ENCODE measurements around the gene PCNX1. TPM values are rescaled to one million over a fixed set of nuclear protein-coding genes. Genes with fewer than 3 reads are reported as not detected.

Gene PCNX1
- polyA plus RNA-seq, 1 donor = 43.9 TPM

DNA sequence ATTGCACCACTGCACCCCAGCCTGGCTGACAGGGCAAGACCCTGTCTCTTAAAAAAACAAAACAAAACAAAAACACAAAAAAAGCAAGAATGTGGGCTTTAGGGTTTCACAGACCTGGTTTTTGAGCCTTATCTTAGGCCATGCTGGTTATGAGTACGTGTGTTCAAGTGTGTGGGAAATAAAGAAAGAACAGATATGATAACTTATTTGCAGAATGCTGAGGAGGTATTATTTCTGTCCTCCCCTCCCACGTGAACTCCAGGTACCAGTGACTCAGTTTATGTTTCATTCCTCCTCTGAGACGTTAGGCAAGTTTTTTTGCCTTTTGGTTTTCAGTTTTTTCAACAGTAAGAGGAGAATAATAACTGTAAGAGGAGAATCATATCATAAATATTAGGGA lies 49.3 kb downstream of the PCNX1 start:
- no CpG with 5 or more reads among the region's 3 CpGs for WGBS (ENCODE audit: insufficient coverage, low lambda C conversion rate)

DNA sequence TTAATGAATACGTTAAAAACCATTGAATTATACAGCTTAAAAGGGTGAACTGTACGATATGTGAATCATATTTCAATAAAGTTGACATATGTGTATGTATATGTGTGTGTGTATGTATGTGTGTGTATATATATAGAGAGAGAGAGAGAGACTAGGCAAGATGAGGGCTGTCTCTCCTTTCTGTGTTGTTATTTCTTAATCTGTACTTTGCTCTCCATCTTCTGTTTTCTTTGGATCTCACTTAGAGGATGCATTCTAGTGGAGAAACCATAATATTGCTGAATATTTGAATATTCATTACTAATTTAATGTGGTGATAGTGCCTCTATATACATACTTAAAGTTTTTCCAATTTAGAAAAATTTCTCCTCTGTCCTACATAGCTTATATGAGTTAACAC lies 50.5 kb downstream of the PCNX1 start:
- WGBS (ENCODE audit: insufficient coverage, low lambda C conversion rate) = 100% methylated on average over 2 of the region's 2 CpGs
- Histone ChIP-seq H3K4me1 (ENCODE audit: control insufficient read depth, insufficient read depth, low read length) (no peaks in the 10 kb centered on the region), H3K36me3 (ENCODE audit: control insufficient read depth, insufficient read depth, low read length) (peaks cover 6% of the 10 kb centered on the region), H3K27me3 (ENCODE audit: control insufficient read depth, insufficient read depth, low read length) (no peaks in the 10 kb centered on the region), H3K4me3 (ENCODE audit: low read length) (no peak overlapping the region), H3K9me3 (ENCODE audit: control insufficient read depth, low read depth, low read length) (no peaks in the 10 kb centered on the region), H3K27ac (ENCODE audit: low read length) (no peak overlapping the region)
- DNase-seq = no peak

More for the DNA sequence above, 49.3 kb downstream of the PCNX1 start:
- no peaks in the 10 kb centered on the region for H3K9me3 ChIP-seq (ENCODE audit: control insufficient read depth, low read depth, low read length)
- H3K4me3 ChIP-seq (ENCODE audit: low read length) = no peak overlapping the region
- no peaks in the 10 kb centered on the region for H3K4me1 ChIP-seq (ENCODE audit: control insufficient read depth, insufficient read depth, low read length)
- H3K36me3 ChIP-seq (ENCODE audit: control insufficient read depth, insufficient read depth, low read length) = peaks cover 2% of the 10 kb centered on the region
- no peak overlapping the region for H3K27ac ChIP-seq (ENCODE audit: low read length)
- H3K27me3 ChIP-seq (ENCODE audit: control insufficient read depth, insufficient read depth, low read length) = no peaks in the 10 kb centered on the region
- no peak for DNase-seq

DNA sequence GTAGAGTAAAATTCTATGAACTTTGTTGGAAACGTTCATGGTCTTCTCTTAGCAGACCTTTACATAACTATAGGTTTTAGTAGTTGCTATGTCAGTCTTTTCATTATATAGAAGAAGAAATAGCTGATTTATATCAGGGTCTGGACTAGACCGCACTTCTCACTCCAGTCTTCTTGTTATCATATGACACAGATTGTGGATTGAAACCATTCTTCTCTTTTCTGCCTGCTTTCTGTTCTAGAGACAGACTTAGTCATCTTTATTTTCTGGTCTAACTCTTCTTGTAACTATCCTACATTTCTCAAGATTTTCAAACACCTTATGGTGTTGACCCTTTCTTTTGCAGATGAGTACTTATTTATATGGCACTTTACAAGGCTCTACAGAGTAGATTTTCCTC lies 55.7 kb downstream of the PCNX1 start:
- no CpG with 5 or more reads among the region's 2 CpGs for WGBS (ENCODE audit: insufficient coverage, low lambda C conversion rate)
- no peak for DNase-seq

DNA sequence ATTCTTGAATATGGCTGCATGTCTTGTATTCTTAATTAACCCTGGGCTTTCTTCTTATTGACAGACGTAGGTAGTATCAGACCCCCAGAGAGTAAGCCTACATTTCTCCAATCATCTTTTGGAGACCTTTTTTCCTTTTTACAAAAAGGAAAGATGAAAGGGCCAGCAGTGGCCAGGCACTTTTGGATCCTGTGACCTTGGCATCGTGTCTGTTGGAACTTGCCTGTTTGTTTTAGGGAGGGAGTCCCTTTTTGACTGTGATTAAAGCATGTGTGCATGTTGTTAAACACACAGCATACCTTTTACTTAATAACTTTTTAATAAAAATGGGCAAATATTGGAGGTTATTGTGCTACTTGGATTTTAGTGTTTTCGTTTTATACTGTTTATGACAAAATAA lies 57.2 kb downstream of the PCNX1 start:
- no peak overlapping the region for H3K27ac ChIP-seq (ENCODE audit: low read length)
- no peak for DNase-seq
- H3K36me3 ChIP-seq (ENCODE audit: control insufficient read depth, insufficient read depth, low read length) = peaks cover 10% of the 10 kb centered on the region
- H3K4me1 ChIP-seq (ENCODE audit: control insufficient read depth, insufficient read depth, low read length) = no peaks in the 10 kb centered on the region
- H3K9me3 ChIP-seq (ENCODE audit: control insufficient read depth, low read depth, low read length) = no peaks in the 10 kb centered on the region
- 83% methylated on average over 3 of the region's 3 CpGs for WGBS (ENCODE audit: insufficient coverage, low lambda C conversion rate)
- no peaks in the 10 kb centered on the region for H3K27me3 ChIP-seq (ENCODE audit: control insufficient read depth, insufficient read depth, low read length)
- H3K4me3 ChIP-seq (ENCODE audit: low read length) = no peak overlapping the region

More for the DNA sequence above, 55.7 kb downstream of the PCNX1 start:
- H3K27me3 ChIP-seq (ENCODE audit: control insufficient read depth, insufficient read depth, low read length) = no peaks in the 10 kb centered on the region
- H3K4me3 ChIP-seq (ENCODE audit: low read length) = no peak overlapping the region
- peaks cover 10% of the 10 kb centered on the region for H3K36me3 ChIP-seq (ENCODE audit: control insufficient read depth, insufficient read depth, low read length)
- H3K27ac ChIP-seq (ENCODE audit: low read length) = no peak overlapping the region
- H3K9me3 ChIP-seq (ENCODE audit: control insufficient read depth, low read depth, low read length) = no peaks in the 10 kb centered on the region
- no peaks in the 10 kb centered on the region for H3K4me1 ChIP-seq (ENCODE audit: control insufficient read depth, insufficient read depth, low read length)

DNA sequence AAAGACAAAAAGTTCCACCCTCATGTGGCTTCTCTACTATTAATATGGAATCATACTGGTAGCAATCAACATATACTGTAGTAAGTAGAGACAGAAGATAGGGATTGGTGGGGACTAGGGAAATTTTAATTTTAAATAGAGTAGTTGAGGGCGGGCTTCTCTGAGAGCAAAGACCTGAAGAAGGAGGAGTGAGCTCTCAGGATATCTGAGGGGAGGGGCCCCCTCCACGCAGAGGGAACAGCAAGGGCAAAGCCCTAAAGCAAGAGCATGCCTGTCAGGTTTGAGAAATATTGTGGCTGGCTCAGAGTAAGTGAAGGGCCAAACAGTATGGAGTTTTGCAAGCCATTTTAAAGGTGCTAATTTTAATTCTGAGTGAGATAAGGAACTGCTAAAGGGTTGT lies 64.3 kb downstream of the PCNX1 start:
- WGBS (ENCODE audit: insufficient coverage, low lambda C conversion rate) = 60% methylated on average over 1 of the region's 2 CpGs

DNA sequence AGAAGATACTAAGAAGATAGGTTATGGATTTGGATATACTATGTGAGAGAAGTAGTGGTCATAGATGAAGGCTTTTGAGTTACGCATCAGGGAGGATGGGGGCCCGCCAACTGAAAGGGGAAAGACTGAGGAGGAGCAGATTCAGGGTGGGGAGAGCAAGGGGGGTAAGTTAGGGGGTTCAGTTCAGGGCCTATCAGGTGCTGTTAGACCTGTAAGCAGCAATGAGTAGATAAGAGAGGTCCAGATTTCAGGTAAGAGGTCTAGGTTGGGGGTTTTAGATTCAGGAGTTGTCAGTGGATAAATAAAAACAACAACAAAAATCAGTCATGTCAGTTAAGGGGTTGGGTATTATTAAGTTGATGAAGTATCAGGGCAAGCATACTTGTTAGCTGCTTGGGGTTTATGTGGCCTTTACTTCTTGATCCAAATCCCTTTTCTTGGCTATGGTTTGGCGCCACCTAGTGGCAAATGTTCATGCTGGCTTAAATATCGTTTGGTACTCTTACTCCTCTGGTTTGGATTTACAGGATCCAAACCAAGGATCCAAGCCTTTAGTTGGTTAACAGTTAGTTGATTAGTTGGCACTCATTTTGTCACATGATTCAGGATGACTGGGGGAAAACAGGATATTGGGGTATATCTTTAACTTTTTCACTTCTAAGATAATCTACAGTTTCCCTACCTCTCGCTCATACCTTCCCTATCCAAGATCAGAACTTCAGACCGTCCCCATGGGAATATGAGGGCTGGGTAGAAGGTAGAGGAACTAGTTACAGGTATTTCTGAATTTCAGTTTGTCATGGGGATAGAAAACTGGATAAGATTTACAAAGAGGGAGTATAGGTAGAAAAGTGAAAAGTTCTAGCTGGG lies 65.1 kb downstream of the PCNX1 start:
- Histone ChIP-seq H3K9me3 (ENCODE audit: control insufficient read depth, low read depth, low read length) (no peaks in the 10 kb centered on the region), H3K4me3 (ENCODE audit: low read length) (no peak overlapping the region), H3K27me3 (ENCODE audit: control insufficient read depth, insufficient read depth, low read length) (no peaks in the 10 kb centered on the region), H3K4me1 (ENCODE audit: control insufficient read depth, insufficient read depth, low read length) (no peaks in the 10 kb centered on the region), H3K27ac (ENCODE audit: low read length) (no peak overlapping the region), H3K36me3 (ENCODE audit: control insufficient read depth, insufficient read depth, low read length) (peaks cover 18% of the 10 kb centered on the region)
- WGBS (ENCODE audit: insufficient coverage, low lambda C conversion rate) = 80% methylated on average over 2 of the region's 6 CpGs
- peak; percentile 61 to 74 for DNase-seq

More for the DNA sequence above, 64.3 kb downstream of the PCNX1 start:
- H3K36me3 ChIP-seq (ENCODE audit: control insufficient read depth, insufficient read depth, low read length) = peaks cover 12% of the 10 kb centered on the region
- no peaks in the 10 kb centered on the region for H3K9me3 ChIP-seq (ENCODE audit: control insufficient read depth, low read depth, low read length)
- no peak for DNase-seq
- H3K27ac ChIP-seq (ENCODE audit: low read length) = no peak overlapping the region
- no peaks in the 10 kb centered on the region for H3K27me3 ChIP-seq (ENCODE audit: control insufficient read depth, insufficient read depth, low read length)
- H3K4me1 ChIP-seq (ENCODE audit: control insufficient read depth, insufficient read depth, low read length) = no peaks in the 10 kb centered on the region
- H3K4me3 ChIP-seq (ENCODE audit: low read length) = no peak overlapping the region

DNA sequence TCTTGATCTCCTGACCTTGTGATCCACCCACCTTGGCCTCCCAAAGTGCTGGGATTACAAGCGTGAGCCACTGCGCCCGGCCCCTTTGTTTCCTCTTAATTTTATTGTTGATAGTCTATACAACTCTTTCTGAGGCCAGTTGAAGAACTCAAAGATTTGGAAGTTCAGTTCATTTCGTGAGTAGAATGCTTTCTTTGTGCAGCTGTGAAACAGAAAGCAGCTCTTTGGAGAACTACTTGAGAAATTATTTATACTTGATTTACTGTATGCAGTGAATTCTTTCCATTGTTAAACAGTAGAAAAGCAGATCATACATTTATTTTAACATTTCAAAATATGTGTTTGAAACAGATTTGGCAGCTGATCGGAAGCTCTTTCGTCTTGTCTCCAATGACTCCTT lies 69.3 kb downstream of the PCNX1 start:
- WGBS (ENCODE audit: insufficient coverage, low lambda C conversion rate) = 93% methylated on average over 2 of the region's 6 CpGs
- Histone ChIP-seq H3K27ac (ENCODE audit: low read length) (no peak overlapping the region), H3K27me3 (ENCODE audit: control insufficient read depth, insufficient read depth, low read length) (no peaks in the 10 kb centered on the region), H3K4me1 (ENCODE audit: control insufficient read depth, insufficient read depth, low read length) (no peaks in the 10 kb centered on the region), H3K36me3 (ENCODE audit: control insufficient read depth, insufficient read depth, low read length) (peaks cover 25% of the 10 kb centered on the region), H3K4me3 (ENCODE audit: low read length) (no peak overlapping the region), H3K9me3 (ENCODE audit: control insufficient read depth, low read depth, low read length) (no peaks in the 10 kb centered on the region)
- DNase-seq = no peak

DNA sequence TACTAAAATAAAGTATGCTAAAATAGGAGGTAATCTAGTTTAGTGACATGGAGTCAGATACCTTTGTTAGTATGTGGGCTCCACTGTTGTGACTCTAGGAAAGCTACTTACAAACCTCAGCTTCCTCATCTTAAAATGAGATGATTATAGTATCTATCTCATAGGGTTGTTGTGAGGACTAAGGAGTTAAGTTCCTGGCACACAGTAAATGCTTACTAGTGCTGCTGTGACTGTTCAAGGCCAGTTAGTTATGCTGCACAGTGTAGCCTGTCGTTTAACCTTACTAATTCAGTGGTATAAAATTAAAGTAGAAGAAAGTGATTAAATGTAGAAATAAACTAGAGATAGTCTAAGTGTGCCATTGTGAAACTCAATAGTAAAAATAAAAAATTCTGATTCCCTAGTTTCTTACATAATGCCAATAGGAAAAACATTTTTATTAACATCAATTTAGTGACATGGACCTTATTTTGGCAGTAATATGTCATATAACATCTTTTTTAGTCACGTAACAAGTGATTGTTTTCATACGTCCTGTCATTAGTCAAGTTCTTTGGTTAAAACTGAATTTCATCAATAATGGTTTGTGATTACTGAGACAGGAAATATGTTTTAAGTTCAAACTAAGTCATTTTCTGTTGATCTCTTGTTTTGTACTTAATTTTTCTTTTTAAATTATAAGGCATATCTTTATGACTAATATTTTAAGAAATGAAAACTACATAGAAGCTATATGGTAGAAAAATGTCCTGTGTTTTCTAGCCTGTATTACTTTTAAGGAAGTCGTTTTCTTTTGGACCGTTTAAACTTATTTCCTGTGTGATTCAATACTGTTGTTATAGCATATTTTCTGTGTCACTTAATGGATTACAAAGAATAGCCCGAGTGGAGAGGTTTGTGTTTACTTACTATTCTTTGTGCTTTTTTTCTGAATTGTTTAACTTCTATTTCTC lies 74.0 kb downstream of the PCNX1 start:
- H3K36me3 ChIP-seq (ENCODE audit: control insufficient read depth, insufficient read depth, low read length) = peaks cover 20% of the 10 kb centered on the region
- no peak overlapping the region for H3K27ac ChIP-seq (ENCODE audit: low read length)
- no peak overlapping the region for H3K4me3 ChIP-seq (ENCODE audit: low read length)
- H3K9me3 ChIP-seq (ENCODE audit: control insufficient read depth, low read depth, low read length) = no peaks in the 10 kb centered on the region
- H3K27me3 ChIP-seq (ENCODE audit: control insufficient read depth, insufficient read depth, low read length) = no peaks in the 10 kb centered on the region
- H3K4me1 ChIP-seq (ENCODE audit: control insufficient read depth, insufficient read depth, low read length) = no peaks in the 10 kb centered on the region
- 86% methylated on average over 4 of the region's 6 CpGs for WGBS (ENCODE audit: insufficient coverage, low lambda C conversion rate)
- no peak for DNase-seq

DNA sequence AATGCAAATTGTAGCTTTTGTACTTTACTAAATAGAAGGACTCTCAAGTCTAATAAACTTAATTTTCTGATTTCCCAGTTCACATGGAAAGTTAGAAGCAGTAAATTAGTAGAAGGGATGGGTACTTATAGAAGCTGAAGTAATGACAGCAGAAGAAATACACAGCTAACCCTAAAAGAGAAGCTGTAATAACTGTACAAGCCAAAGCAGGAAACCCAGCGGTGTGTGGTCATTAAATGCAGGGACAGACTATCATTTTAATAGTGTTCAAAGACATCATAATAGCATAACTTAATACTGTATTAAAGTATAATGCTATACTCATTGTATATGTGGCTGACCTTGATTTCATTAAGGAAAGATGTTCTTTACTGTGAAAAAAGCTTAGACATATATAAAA lies 74.9 kb downstream of the PCNX1 start:
- WGBS (ENCODE audit: insufficient coverage, low lambda C conversion rate) = no CpG with 5 or more reads among the region's 1 CpG
- H3K27ac ChIP-seq (ENCODE audit: low read length) = no peak overlapping the region
- H3K4me1 ChIP-seq (ENCODE audit: control insufficient read depth, insufficient read depth, low read length) = no peaks in the 10 kb centered on the region

DNA sequence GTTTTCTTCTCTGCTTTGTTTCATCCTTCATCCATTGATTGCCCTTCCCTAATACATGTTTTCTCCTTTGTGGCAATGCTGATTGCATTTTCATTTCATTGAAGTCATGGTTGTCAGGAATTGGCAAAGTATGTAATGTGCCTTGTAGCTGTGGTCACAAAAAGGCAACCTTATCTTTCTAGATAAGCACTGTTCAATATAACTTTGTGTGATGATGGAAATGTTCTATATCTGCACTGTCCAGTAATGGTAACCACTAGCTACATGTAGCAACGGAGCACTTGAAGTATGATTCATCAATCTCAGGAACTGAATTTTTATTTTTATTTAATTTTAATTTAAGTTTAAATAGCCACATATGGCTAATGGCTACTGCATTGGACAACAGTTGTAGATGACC lies 79.8 kb downstream of the PCNX1 start:
- Histone ChIP-seq H3K4me3 (ENCODE audit: low read length) (no peak overlapping the region), H3K4me1 (ENCODE audit: control insufficient read depth, insufficient read depth, low read length) (no peaks in the 10 kb centered on the region), H3K27me3 (ENCODE audit: control insufficient read depth, insufficient read depth, low read length) (no peaks in the 10 kb centered on the region), H3K9me3 (ENCODE audit: control insufficient read depth, low read depth, low read length) (no peaks in the 10 kb centered on the region), H3K36me3 (ENCODE audit: control insufficient read depth, insufficient read depth, low read length) (peaks cover 6% of the 10 kb centered on the region), H3K27ac (ENCODE audit: low read length) (no peak overlapping the region)
- WGBS (ENCODE audit: insufficient coverage, low lambda C conversion rate) = 80% methylated on average over 1 of the region's 1 CpG
- no peak for DNase-seq

More for the DNA sequence above, 74.9 kb downstream of the PCNX1 start:
- no peak for DNase-seq
- H3K36me3 ChIP-seq (ENCODE audit: control insufficient read depth, insufficient read depth, low read length) = peaks cover 15% of the 10 kb centered on the region
- no peaks in the 10 kb centered on the region for H3K9me3 ChIP-seq (ENCODE audit: control insufficient read depth, low read depth, low read length)
- H3K4me3 ChIP-seq (ENCODE audit: low read length) = no peak overlapping the region
- H3K27me3 ChIP-seq (ENCODE audit: control insufficient read depth, insufficient read depth, low read length) = no peaks in the 10 kb centered on the region

Data from large intestine (tissue), 3 donors.